ENCODE measurements around the gene EXOSC5. TPM values are rescaled to one million over a fixed set of nuclear protein-coding genes. Genes with fewer than 3 reads are reported as not detected.

The EXOSC5 gene
- total RNA-seq, 1 experiment from 2014 or later = 43.1 TPM

DNA sequence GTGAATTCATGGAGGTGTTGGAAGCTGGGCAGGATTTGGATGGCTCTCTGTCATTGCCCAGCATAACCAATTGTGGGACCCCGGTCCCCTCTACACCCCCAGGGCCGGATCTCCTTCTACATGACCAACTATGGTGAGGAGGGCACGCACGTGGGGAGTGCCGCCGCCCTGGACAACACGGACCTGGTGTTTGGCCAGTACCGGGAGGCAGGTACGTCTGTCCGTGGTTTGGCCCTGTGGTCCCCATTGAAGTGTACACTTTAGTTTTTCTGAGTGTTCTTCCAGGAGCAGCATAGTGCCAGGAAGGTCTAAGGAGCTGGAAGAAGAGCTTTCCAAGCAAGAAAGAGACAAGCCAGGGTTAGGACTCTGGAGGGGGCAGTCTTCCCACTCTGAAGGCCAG is 16.8 kb upstream of the EXOSC5 start:
- peaks cover 2% of the 10 kb centered on the region for H3K36me3 ChIP-seq (ENCODE audit: insufficient read depth, low read length, poor library complexity, severe bottlenecking)
- TF ChIP-seq EZH2 (IDR thresholded peaks at IDR 0.05; ENCODE audit: borderline replicate concordance, low read depth, low read length, poor library complexity, severe bottlenecking) = no peak
- TF ChIP-seq, protein P1, sequence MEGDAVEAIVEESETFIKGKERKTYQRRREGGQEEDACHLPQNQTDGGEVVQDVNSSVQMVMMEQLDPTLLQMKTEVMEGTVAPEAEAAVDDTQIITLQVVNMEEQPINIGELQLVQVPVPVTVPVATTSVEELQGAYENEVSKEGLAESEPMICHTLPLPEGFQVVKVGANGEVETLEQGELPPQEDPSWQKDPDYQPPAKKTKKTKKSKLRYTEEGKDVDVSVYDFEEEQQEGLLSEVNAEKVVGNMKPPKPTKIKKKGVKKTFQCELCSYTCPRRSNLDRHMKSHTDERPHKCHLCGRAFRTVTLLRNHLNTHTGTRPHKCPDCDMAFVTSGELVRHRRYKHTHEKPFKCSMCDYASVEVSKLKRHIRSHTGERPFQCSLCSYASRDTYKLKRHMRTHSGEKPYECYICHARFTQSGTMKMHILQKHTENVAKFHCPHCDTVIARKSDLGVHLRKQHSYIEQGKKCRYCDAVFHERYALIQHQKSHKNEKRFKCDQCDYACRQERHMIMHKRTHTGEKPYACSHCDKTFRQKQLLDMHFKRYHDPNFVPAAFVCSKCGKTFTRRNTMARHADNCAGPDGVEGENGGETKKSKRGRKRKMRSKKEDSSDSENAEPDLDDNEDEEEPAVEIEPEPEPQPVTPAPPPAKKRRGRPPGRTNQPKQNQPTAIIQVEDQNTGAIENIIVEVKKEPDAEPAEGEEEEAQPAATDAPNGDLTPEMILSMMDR (conservative IDR thresholded peaks at IDR 0.05; ENCODE audit: low read depth, low read length) = no peak
- BruUV-seq (replicated peaks) = no TSS peak
- H3K9me3 ChIP-seq (ENCODE audit: low read depth, low read length, poor library complexity, severe bottlenecking) = no peaks in the 10 kb centered on the region
- no peak overlapping the region for H3K27ac ChIP-seq (ENCODE audit: low read depth, low read length, poor library complexity, severe bottlenecking)
- no peaks in the 10 kb centered on the region for H3K27me3 ChIP-seq (replicated peaks; ENCODE audit: insufficient read depth, low read depth, low read length, poor library complexity)
- no peak for DNase-seq (ENCODE audit: low spot score)
- no peak overlapping the region for H3K4me3 ChIP-seq (ENCODE audit: low read depth, low read length, poor library complexity, severe bottlenecking)
- intact Hi-C loops (cut with micrococcal nuclease; ENCODE audit: unreplicated experiment) = no loop called here
- no peaks in the 10 kb centered on the region for H3K4me1 ChIP-seq (ENCODE audit: insufficient read depth, low read length, poor library complexity, severe bottlenecking)
- CTCF ChIA-PET = no interaction called here
- POLR2A ChIA-PET (ENCODE audit: low non-redundant PET) = no interaction called here

DNA sequence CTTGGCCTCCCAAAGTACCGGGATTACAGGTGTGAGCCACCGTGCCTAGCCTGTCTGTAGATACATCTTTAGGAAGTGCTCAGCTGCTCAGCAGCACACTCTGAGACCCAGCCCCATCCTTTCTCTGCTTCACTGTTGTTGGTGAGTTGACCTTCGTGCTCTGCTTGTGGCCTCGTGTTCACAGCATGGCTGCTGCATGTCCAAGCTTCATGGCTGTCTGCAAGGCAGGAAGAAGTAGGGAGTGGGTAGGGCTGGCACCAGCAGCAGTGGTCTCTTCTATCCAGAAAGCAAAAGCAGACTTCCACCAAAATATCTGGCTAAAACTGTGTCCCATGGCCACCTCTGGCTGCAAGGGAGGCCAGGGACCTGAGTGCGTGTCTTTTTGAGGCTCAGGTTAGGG is 15.8 kb upstream of the EXOSC5 start:
- no TSS peak for BruUV-seq (replicated peaks)
- H3K9me3 ChIP-seq (ENCODE audit: low read depth, low read length, poor library complexity, severe bottlenecking) = no peaks in the 10 kb centered on the region
- ChIA-PET CTCF (no interaction called here), POLR2A (ENCODE audit: low non-redundant PET) (no interaction called here)
- no peak for TF ChIP-seq EZH2 (IDR thresholded peaks at IDR 0.05; ENCODE audit: borderline replicate concordance, low read depth, low read length, poor library complexity, severe bottlenecking)
- TF ChIP-seq, protein P1 (conservative IDR thresholded peaks at IDR 0.05; ENCODE audit: low read depth, low read length) = no peak
- H3K27ac ChIP-seq (ENCODE audit: low read depth, low read length, poor library complexity, severe bottlenecking) = no peak overlapping the region
- DNase-seq (ENCODE audit: low spot score) = no peak
- H3K36me3 ChIP-seq (ENCODE audit: insufficient read depth, low read length, poor library complexity, severe bottlenecking) = peaks cover 2% of the 10 kb centered on the region
- no peak overlapping the region for H3K4me3 ChIP-seq (ENCODE audit: low read depth, low read length, poor library complexity, severe bottlenecking)
- no peaks in the 10 kb centered on the region for H3K4me1 ChIP-seq (ENCODE audit: insufficient read depth, low read length, poor library complexity, severe bottlenecking)
- no peaks in the 10 kb centered on the region for H3K27me3 ChIP-seq (replicated peaks; ENCODE audit: insufficient read depth, low read depth, low read length, poor library complexity)
- intact Hi-C loops (cut with micrococcal nuclease; ENCODE audit: unreplicated experiment) = no loop called here

DNA sequence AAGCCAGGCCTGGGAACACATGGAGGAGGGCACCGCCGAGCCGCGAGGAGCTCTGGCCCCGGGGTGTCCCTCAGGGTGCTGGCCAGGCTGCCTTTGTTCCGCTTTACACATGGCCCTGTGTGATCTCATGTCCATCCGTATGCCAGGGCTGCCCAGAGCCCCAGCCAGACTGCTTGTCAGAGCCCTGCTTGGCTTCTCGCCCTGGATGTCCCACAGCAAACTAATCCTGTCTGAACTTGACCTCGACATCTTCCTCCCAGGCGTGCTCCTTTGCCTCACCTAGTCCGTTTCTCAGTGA is 14.8 kb upstream of the EXOSC5 start:
- no peak overlapping the region for H3K27ac ChIP-seq (ENCODE audit: low read depth, low read length, poor library complexity, severe bottlenecking)
- H3K27me3 ChIP-seq (replicated peaks; ENCODE audit: insufficient read depth, low read depth, low read length, poor library complexity) = no peaks in the 10 kb centered on the region
- no peak for DNase-seq (ENCODE audit: low spot score)
- H3K36me3 ChIP-seq (ENCODE audit: insufficient read depth, low read length, poor library complexity, severe bottlenecking) = peaks cover 2% of the 10 kb centered on the region
- H3K4me1 ChIP-seq (ENCODE audit: insufficient read depth, low read length, poor library complexity, severe bottlenecking) = no peaks in the 10 kb centered on the region
- no peak overlapping the region for H3K4me3 ChIP-seq (ENCODE audit: low read depth, low read length, poor library complexity, severe bottlenecking)
- no peak for TF ChIP-seq EZH2 (IDR thresholded peaks at IDR 0.05; ENCODE audit: borderline replicate concordance, low read depth, low read length, poor library complexity, severe bottlenecking)
- TF ChIP-seq, protein P1 (conservative IDR thresholded peaks at IDR 0.05; ENCODE audit: low read depth, low read length) = no peak
- no peaks in the 10 kb centered on the region for H3K9me3 ChIP-seq (ENCODE audit: low read depth, low read length, poor library complexity, severe bottlenecking)
- ChIA-PET CTCF (no interaction called here), POLR2A (ENCODE audit: low non-redundant PET) (no interaction called here)
- BruUV-seq (replicated peaks) = no TSS peak
- intact Hi-C loops (cut with micrococcal nuclease; ENCODE audit: unreplicated experiment) = no loop called here
